Measurements from ENCODE around the gene COX7C. TPM values are rescaled to one million over a fixed set of nuclear protein-coding genes. Genes with fewer than 3 reads are reported as not detected.

COX7C gene
- total RNA-seq, 6 experiments from 2014 or later = 342 to 387 (median 369) TPM

- H3K36me3 Mint-ChIP-seq (ENCODE audit: low read depth) = no peaks in the 10 kb centered on the region
- H3K4me3 Mint-ChIP-seq = no peak overlapping the region
- TF ChIP-seq CTCF (IDR thresholded peaks at IDR 0.05) = no peak
- H3K27ac Mint-ChIP-seq = no peak overlapping the region
- H3K27me3 Mint-ChIP-seq (ENCODE audit: insufficient read depth) = no peaks in the 10 kb centered on the region
- DNase-seq = no peak
- H3K4me1 Mint-ChIP-seq (ENCODE audit: low read depth) = no peaks in the 10 kb centered on the region
- H3K9me3 Mint-ChIP-seq = no peaks in the 10 kb centered on the region
Measured at GRCh38 chr5:86665984-86666760, 48.4 kb downstream of the COX7C start.

GRCh38 chr5:86666981-86667380 lies 49.2 kb downstream of the COX7C start:
- Mint-ChIP-seq H3K4me3 (no peak overlapping the region), H3K9me3 (no peaks in the 10 kb centered on the region), H3K27me3 (ENCODE audit: insufficient read depth) (no peaks in the 10 kb centered on the region), H3K4me1 (ENCODE audit: low read depth) (no peaks in the 10 kb centered on the region), H3K27ac (no peak overlapping the region), H3K36me3 (ENCODE audit: low read depth) (no peaks in the 10 kb centered on the region)
- no peak for TF ChIP-seq CTCF (IDR thresholded peaks at IDR 0.05)
- DNase-seq = no peak
